SW480 (cell line): Measurements from ENCODE around the gene FAM240A.

Source experiments
- DNase-seq: peaks from one replicate; pipeline ENCODE4 v3.0.0-alpha.2; 2016; ENCODE audit warnings: low spot score

FAM240A gene

GRCh38 chr3:46674031-46674845 is 61.9 kb downstream of the FAM240A start:
- no peak for DNase-seq

DNA sequence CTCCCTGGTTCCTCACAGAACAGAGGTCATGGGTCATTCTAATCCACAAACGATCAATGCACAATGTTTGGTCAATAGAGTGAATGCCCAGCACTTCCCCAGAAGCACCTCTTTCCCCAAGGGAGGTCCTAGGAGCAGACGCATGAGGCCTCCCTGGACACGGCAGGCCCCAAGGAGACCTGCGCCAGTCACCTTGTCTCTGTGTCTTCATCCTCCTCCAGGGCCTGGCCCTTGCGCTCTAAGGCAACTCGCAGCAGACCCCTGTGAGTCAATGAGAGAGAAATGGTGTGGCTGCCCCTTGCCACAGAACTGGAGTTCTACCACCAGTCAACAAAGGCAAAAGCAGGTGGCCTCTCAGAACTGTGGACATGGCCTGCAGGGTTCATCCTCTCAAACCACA is 63.1 kb downstream of the FAM240A start:
- no peak for DNase-seq
